Liver (tissue), 3 donors: ENCODE results near the gene SEC24D.

ENCODE experiments used
- TAF1 ChIP-seq: conservative IDR thresholded peaks from 2 replicates; pipeline ENCODE4 v1.6.1; 2016; ENCODE audit warnings: antibody characterized with exemption, mild to moderate bottlenecking
- YY1 ChIP-seq: IDR thresholded peaks from 2 replicates; pipeline ENCODE4 v1.6.1; 2016; ENCODE audit warnings: antibody characterized with exemption, mild to moderate bottlenecking
- TF ChIP-seq, protein P1 (sequence below): fragments of 150-350 bp; IDR thresholded peaks from 2 replicates; pipeline ENCODE4 v1.5.1; 2017; ENCODE audit warnings: improper control_type of control experiment, low read depth, low read length; ENCODE audit not compliant: missing input control
- TF ChIP-seq, protein P2 (sequence below): IDR thresholded peaks from 2 replicates; pipeline ENCODE4 v1.6.1; 2016; ENCODE audit warnings: antibody characterized with exemption, mild to moderate bottlenecking
- donor health status: healthy.
- donor health status: healthy.

DNA sequence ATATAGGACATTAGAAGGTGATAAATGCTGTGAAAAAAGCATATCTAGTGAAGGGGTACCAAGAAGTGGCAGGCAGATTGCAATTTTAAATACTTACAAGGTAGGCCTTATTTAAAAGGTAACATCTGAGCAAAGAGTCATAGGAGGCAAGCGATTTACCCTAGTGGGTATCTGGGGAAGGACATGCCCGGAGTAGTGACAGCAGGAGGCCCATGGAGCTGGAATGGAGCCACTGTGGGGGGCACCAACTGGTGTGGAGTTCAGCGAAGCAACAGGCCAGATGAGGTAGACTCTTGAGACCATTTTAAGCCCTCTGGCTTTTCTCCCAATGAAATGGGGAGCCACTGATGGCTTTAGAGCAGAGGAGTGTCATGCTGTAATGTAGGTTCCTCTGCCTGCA, 37.3 kb downstream of the SEC24D start:
- TF ChIP-seq, protein P1, sequence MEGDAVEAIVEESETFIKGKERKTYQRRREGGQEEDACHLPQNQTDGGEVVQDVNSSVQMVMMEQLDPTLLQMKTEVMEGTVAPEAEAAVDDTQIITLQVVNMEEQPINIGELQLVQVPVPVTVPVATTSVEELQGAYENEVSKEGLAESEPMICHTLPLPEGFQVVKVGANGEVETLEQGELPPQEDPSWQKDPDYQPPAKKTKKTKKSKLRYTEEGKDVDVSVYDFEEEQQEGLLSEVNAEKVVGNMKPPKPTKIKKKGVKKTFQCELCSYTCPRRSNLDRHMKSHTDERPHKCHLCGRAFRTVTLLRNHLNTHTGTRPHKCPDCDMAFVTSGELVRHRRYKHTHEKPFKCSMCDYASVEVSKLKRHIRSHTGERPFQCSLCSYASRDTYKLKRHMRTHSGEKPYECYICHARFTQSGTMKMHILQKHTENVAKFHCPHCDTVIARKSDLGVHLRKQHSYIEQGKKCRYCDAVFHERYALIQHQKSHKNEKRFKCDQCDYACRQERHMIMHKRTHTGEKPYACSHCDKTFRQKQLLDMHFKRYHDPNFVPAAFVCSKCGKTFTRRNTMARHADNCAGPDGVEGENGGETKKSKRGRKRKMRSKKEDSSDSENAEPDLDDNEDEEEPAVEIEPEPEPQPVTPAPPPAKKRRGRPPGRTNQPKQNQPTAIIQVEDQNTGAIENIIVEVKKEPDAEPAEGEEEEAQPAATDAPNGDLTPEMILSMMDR = no peak
- TF ChIP-seq TAF1 (no peak), YY1 (no peak)
- TF ChIP-seq, protein P2, sequence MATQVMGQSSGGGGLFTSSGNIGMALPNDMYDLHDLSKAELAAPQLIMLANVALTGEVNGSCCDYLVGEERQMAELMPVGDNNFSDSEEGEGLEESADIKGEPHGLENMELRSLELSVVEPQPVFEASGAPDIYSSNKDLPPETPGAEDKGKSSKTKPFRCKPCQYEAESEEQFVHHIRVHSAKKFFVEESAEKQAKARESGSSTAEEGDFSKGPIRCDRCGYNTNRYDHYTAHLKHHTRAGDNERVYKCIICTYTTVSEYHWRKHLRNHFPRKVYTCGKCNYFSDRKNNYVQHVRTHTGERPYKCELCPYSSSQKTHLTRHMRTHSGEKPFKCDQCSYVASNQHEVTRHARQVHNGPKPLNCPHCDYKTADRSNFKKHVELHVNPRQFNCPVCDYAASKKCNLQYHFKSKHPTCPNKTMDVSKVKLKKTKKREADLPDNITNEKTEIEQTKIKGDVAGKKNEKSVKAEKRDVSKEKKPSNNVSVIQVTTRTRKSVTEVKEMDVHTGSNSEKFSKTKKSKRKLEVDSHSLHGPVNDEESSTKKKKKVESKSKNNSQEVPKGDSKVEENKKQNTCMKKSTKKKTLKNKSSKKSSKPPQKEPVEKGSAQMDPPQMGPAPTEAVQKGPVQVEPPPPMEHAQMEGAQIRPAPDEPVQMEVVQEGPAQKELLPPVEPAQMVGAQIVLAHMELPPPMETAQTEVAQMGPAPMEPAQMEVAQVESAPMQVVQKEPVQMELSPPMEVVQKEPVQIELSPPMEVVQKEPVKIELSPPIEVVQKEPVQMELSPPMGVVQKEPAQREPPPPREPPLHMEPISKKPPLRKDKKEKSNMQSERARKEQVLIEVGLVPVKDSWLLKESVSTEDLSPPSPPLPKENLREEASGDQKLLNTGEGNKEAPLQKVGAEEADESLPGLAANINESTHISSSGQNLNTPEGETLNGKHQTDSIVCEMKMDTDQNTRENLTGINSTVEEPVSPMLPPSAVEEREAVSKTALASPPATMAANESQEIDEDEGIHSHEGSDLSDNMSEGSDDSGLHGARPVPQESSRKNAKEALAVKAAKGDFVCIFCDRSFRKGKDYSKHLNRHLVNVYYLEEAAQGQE = no peak
